Measurements from ENCODE around the gene MKI67. TPM values are rescaled to one million over a fixed set of nuclear protein-coding genes. Genes with fewer than 3 reads are reported as not detected.

Gene MKI67
- polyA plus RNA-seq, 1 of the 3 experiments (the other 2 are of a cell fraction), result 7.5 TPM

- Histone ChIP-seq H3K9me2 (no peaks in the 10 kb centered on the region), H3F3A (replicated peaks; ENCODE audit: insufficient read depth) (no peaks in the 10 kb centered on the region), H3K4me3 (ENCODE audit: low read depth in 2 of 2, low read length in 1 of 2) (no peak overlapping the region), H3K4me1 (ENCODE audit: control insufficient read depth in 1 of 2, insufficient read depth in 2 of 2, low read depth in 1 of 2, low read length in 1 of 2) (no peaks in the 10 kb centered on the region), H3K9me3 (no peaks in the 10 kb centered on the region), H3K79me2 (ENCODE audit: insufficient read depth) (no peaks in the 10 kb centered on the region), H3K27me3 (ENCODE audit: insufficient read depth) (no peaks in the 10 kb centered on the region), H3K27ac (ENCODE audit: low read depth in 2 of 2, low read length in 1 of 2) (no peak overlapping the region), H3K4me2 (no peak overlapping the region), H2AFZ (ENCODE audit: low read depth) (no peak overlapping the region), H4K20me1 (ENCODE audit: insufficient read depth) (no peaks in the 10 kb centered on the region), H3K9ac (no peak overlapping the region), H3K36me3 (replicated peaks in 1 of 2; ENCODE audit: control insufficient read depth in 1 of 2, insufficient read depth in 2 of 2, low read length in 1 of 2) (peaks cover 0 to 16% of the 10 kb centered on the region in 2 experiments)
- CTCF ChIA-PET, result interaction anchor here (2.9 to 3.2 kb wide), 2 partner anchors 16 to 18 kb away, joined by 10 to 22 read pairs; no protein-coding TSS in a partner anchor
- WGBS (ENCODE audit: low lambda C conversion rate), result 96% methylated on average over 4 of the region's 7 CpGs
- POLR2A ChIA-PET, result no interaction called here
- no peak for DNase-seq
- TF ChIP-seq USF2 (IDR thresholded peaks at IDR 0.05; ENCODE audit: borderline replicate concordance, low read depth, low read length) (no peak), MAX (IDR thresholded peaks at IDR 0.05; ENCODE audit: low read depth) (no peak), MXI1 (IDR thresholded peaks at IDR 0.05; ENCODE audit: low read depth, low read length) (no peak)
Observed at GRCh38 chr10:128053356-128053755, 72.9 kb downstream of the MKI67 start.

GRCh38 chr10:128052696-128053095, 73.5 kb downstream of the MKI67 start:
- H3K4me1 ChIP-seq (ENCODE audit: control insufficient read depth in 1 of 2, insufficient read depth in 2 of 2, low read depth in 1 of 2, low read length in 1 of 2), result no peaks in the 10 kb centered on the region
- no peaks in the 10 kb centered on the region for H3F3A ChIP-seq (replicated peaks; ENCODE audit: insufficient read depth)
- H4K20me1 ChIP-seq (ENCODE audit: insufficient read depth), result no peaks in the 10 kb centered on the region
- 85% methylated on average over 7 of the region's 7 CpGs for WGBS (ENCODE audit: low lambda C conversion rate)
- H3K27me3 ChIP-seq (ENCODE audit: insufficient read depth), result no peaks in the 10 kb centered on the region
- ChIA-PET POLR2A (no interaction called here), CTCF (interaction anchor here (0.8 to 3.2 kb wide), 4 partner anchors 17 to 41 kb away, joined by 3 to 22 read pairs (median 7); no protein-coding TSS in a partner anchor)
- no peak overlapping the region for H3K27ac ChIP-seq (ENCODE audit: low read depth in 2 of 2, low read length in 1 of 2)
- no peak for TF ChIP-seq FOXM1 (IDR thresholded peaks at IDR 0.05; ENCODE audit: low read depth)
- no peak for TF ChIP-seq MXI1 (IDR thresholded peaks at IDR 0.05; ENCODE audit: low read depth, low read length)
- TF ChIP-seq IRF3 (IDR thresholded peaks at IDR 0.05; ENCODE audit: low read depth, low read length), result no peak
- no peak overlapping the region for H3K4me2 ChIP-seq
- peaks cover 0 to 19% of the 10 kb centered on the region in 2 experiments for H3K36me3 ChIP-seq (replicated peaks in 1 of 2; ENCODE audit: control insufficient read depth in 1 of 2, insufficient read depth in 2 of 2, low read length in 1 of 2)
- H3K9me2 ChIP-seq, result no peaks in the 10 kb centered on the region
- no peaks in the 10 kb centered on the region for H3K9me3 ChIP-seq
- H2AFZ ChIP-seq (ENCODE audit: low read depth), result no peak overlapping the region
- DNase-seq, result no peak
- H3K9ac ChIP-seq, result no peak overlapping the region
- H3K4me3 ChIP-seq (ENCODE audit: low read depth in 2 of 2, low read length in 1 of 2), result no peak overlapping the region
- H3K79me2 ChIP-seq (ENCODE audit: insufficient read depth), result no peaks in the 10 kb centered on the region

GRCh38 chr10:128051548-128051947, 74.7 kb downstream of the MKI67 start:
- no peak for DNase-seq

More at GRCh38 chr10:128051548-128051947, 74.7 kb downstream of the MKI67 start:
- Histone ChIP-seq H3K36me3 (replicated peaks in 1 of 2; ENCODE audit: control insufficient read depth in 1 of 2, insufficient read depth in 2 of 2, low read length in 1 of 2) (peaks cover 0 to 19% of the 10 kb centered on the region in 2 experiments), H3K9me3 (no peaks in the 10 kb centered on the region), H3F3A (replicated peaks; ENCODE audit: insufficient read depth) (no peaks in the 10 kb centered on the region), H4K20me1 (ENCODE audit: insufficient read depth) (no peaks in the 10 kb centered on the region), H3K27ac (ENCODE audit: low read depth in 2 of 2, low read length in 1 of 2) (no peak overlapping the region), H3K4me2 (no peak overlapping the region), H3K9me2 (no peaks in the 10 kb centered on the region), H3K27me3 (ENCODE audit: insufficient read depth) (no peaks in the 10 kb centered on the region), H2AFZ (ENCODE audit: low read depth) (no peak overlapping the region), H3K79me2 (ENCODE audit: insufficient read depth) (no peaks in the 10 kb centered on the region), H3K9ac (no peak overlapping the region), H3K4me3 (ENCODE audit: low read depth in 2 of 2, low read length in 1 of 2) (no peak overlapping the region), H3K4me1 (ENCODE audit: control insufficient read depth in 1 of 2, insufficient read depth in 2 of 2, low read depth in 1 of 2, low read length in 1 of 2) (no peaks in the 10 kb centered on the region)
- CTCF ChIA-PET, result interaction anchor here (0.8 to 3.2 kb wide), 6 partner anchors 16 to 197 kb away, joined by 3 to 22 read pairs (median 4); no protein-coding TSS in a partner anchor
- 83% methylated on average over 4 of the region's 5 CpGs for WGBS (ENCODE audit: low lambda C conversion rate)
- POLR2A ChIA-PET, result no interaction called here
- TF ChIP-seq RCOR1 (IDR thresholded peaks at IDR 0.05; ENCODE audit: low read length) (no peak), USF1 (IDR thresholded peaks at IDR 0.05; ENCODE audit: borderline replicate concordance, low read depth) (no peak), MXI1 (IDR thresholded peaks at IDR 0.05; ENCODE audit: low read depth, low read length) (no peak), RFX5 (IDR thresholded peaks at IDR 0.05; ENCODE audit: low read length) (no peak), NRF1 (IDR thresholded peaks at IDR 0.05; ENCODE audit: low read depth, low read length) (no peak), EP300 (IDR thresholded peaks at IDR 0.05; ENCODE audit: borderline replicate concordance in 1 of 2, low read depth in 1 of 2, low read length in 1 of 2) (no peak), IRF3 (IDR thresholded peaks at IDR 0.05; ENCODE audit: low read depth, low read length) (no peak), YY1 (IDR thresholded peaks at IDR 0.05; ENCODE audit: low read depth) (no peak), REST (IDR thresholded peaks at IDR 0.05; ENCODE audit: low read depth, low read length) (no peak)
